WI38 (cell line): Measurements from ENCODE around the gene SON.

Experiments used
- H3K4me3 ChIP-seq: 2 replicates; pipeline ENCODE4 v1.5.1; 2011; ENCODE audit warnings: low read depth, mild to moderate bottlenecking, control low read depth, low read length
- CTCF ChIP-seq: IDR thresholded peaks from 2 replicates; pipeline ENCODE4 v1.5.1; 2012; ENCODE audit warnings: low read depth, mild to moderate bottlenecking, control low read depth, low read length

Gene SON

GRCh38 chr21:33546086-33546485 lies 3.2 kb downstream of the SON start:
- no peak overlapping the region for H3K4me3 ChIP-seq
- TF ChIP-seq CTCF, result no peak

- no peak overlapping the region for H3K4me3 ChIP-seq
- TF ChIP-seq CTCF, result no peak
Measured at GRCh38 chr21:33549848-33550771, 7.3 kb downstream of the SON start.

GRCh38 chr21:33550772-33551660 lies 8.2 kb downstream of the SON start:
- no peak overlapping the region for H3K4me3 ChIP-seq
- no peak for TF ChIP-seq CTCF

GRCh38 chr21:33551664-33552063 lies 8.8 kb downstream of the SON start:
- no peak overlapping the region for H3K4me3 ChIP-seq
- no peak for TF ChIP-seq CTCF

- H3K4me3 ChIP-seq, result no peak overlapping the region
- TF ChIP-seq CTCF, result no peak
Measured at GRCh38 chr21:33552093-33552998, 9.5 kb downstream of the SON start.

- TF ChIP-seq CTCF, result no peak
- H3K4me3 ChIP-seq, result no peak overlapping the region
Measured at GRCh38 chr21:33552999-33553598, 10.3 kb downstream of the SON start.
